BLaER1 treated with 17β-estradiol and CSF1 and Interleukin-3, amounts not matched to agents 10 nM and 100 nM (cell line): ENCODE measurements around the gene CNIH1.
"Not testable (repeated sequence)": the region's sequence is repeated elsewhere in the genome, so short reads cannot be mapped to it uniquely, and the experiment has no call there.

Experiments
- H3K27ac ChIP-seq, 11 experiments: shearing (Covaris generic); formaldehyde crosslinking; 2 replicates each; pipeline ENCODE4 v1.8.1; 2022
- H3K27me3 ChIP-seq, 11 experiments: shearing (Covaris generic); formaldehyde crosslinking; 2 replicates each; pipeline ENCODE4 v1.8.1; 2022
- H3K36me3 ChIP-seq, 11 experiments: shearing (Covaris generic); formaldehyde crosslinking; 2 replicates each; pipeline ENCODE4 v1.8.1; 2022
- H3K4me1 ChIP-seq, 10 experiments: shearing (Covaris generic); formaldehyde crosslinking; 2 replicates each; pipeline ENCODE4 v1.8.1; 2022
- H3K4me2 ChIP-seq, 11 experiments: shearing (Covaris generic); formaldehyde crosslinking; 2 replicates each; pipeline ENCODE4 v1.8.1; 2022
- H3K4me3 ChIP-seq, 10 experiments: shearing (Covaris generic); formaldehyde crosslinking; 2 replicates each; pipeline ENCODE4 v1.8.1; 2022
- H3K9ac ChIP-seq, 11 experiments: shearing (Covaris generic); formaldehyde crosslinking; 2 replicates each; pipeline ENCODE4 v1.8.1; 2022
- H3K9me3 ChIP-seq, 11 experiments: shearing (Covaris generic); formaldehyde crosslinking; replicated peaks in 1 of 11; 2 replicates each; pipeline ENCODE4 v1.8.1; 2022
- H4K20me1 ChIP-seq, 11 experiments: shearing (Covaris generic); formaldehyde crosslinking; 2 replicates each; pipeline ENCODE4 v1.8.1; 2022
- Cebpa-rat ChIP-seq, 11 experiments: shearing (Covaris generic); IDR thresholded peaks; 2 replicates each; pipeline ENCODE4 v1.8.1; 2022

Gene CNIH1

DNA sequence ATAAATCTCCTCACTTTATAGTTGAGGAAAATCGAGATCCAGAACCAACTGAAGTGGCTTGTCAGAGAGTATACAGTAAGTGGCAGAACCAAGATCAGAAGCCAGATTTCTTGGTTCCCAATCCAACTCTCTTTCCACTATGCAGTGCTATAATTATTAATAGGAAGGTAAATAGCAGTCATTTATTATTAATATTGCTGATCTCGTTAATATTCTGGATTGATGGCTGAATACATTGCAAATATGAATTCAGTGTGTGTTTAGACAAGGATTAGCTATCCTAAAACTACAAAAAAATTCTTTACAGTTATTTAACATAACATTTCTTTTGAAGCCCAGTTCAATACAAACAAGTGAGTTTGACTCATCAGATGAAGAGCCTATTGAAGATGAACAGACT lies 41.6 kb downstream of the CNIH1 start:
- Histone ChIP-seq H3K4me3 (no peak overlapping the region), H3K4me2 (peak overlapping the region; percentile 91 to 100 (median 96); a peak in 17 of 22 replicates), H3K9me3 (peaks cover 10 to 25% (median 22%) of the 10 kb centered on the region in 11 experiments; a peak in 21 of 22 replicates), H3K4me1 (peaks cover 21 to 30% (median 24%) of the 10 kb centered on the region in 10 experiments), H3K9ac (no peak overlapping the region), H3K27me3 (no peaks in the 10 kb centered on the region), H3K36me3 (peaks cover 0 to 39% (median 20%) of the 10 kb centered on the region in 11 experiments; a peak in 19 of 22 replicates), H3K27ac (peak overlapping the region in 1 of 11 experiments; percentile 87; a peak in 2 of 22 replicates), H4K20me1 (no peaks in the 10 kb centered on the region)
- no peak for TF ChIP-seq Cebpa-rat (IDR thresholded peaks at IDR 0.05)

DNA sequence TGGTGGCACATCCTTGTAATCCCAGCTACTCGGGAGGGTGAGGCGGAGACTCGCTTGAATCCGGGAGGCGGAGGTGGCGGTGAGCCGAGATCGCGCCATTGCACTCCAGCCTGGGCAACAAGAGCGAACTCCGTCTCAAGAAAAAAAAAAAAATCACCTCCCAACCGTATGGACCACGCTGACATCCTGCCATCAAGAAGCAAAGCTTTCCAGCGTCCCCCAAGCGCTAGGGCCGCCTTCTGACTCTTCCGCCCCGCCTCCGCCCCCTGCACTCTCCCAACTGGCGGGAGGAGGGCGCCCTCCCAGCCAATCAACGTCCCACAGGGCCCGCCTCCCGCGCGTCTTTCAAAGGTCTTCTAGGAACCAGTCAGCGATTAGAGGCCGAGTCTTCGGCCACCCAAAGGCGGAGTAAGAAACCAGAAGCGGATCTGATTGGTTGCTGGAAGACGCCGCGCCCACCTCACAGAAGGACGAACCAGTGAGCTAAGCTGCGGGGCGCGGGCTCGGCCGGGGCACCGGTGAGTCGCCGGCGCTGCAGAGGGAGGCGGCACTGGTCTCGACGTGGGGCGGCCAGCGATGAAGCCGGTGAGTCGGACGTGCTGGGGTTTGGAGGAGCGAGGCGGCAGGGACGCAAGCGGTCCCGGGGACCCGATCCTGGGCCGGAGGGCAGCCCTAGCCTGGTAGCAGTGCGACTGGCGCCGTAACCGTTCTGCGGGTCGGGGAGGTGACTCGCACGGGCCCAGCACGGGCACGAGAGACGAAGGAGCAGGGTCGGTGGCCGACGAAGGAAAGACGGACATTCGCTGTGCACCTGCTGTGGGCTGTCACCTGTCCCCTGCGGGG lies 44.5 kb downstream of the CNIH1 start, which contains the start of gene CDKN3:
Gene CDKN3, plus strand, starts transcription at position 515 of the 843 bp plus-strand sequence. Its CDS starts 62 bp downstream, at position 577.
- H3K9ac ChIP-seq, result peak within 1 kb of the TSS; percentile 68 to 94 (median 88)
- H4K20me1 ChIP-seq, result no peaks in the 10 kb centered on the region
- peak within 1 kb of the TSS; percentile 91 to 100 (median 96) for H3K4me2 ChIP-seq
- H3K4me1 ChIP-seq, result peaks cover 21 to 27% (median 24%) of the 10 kb centered on the region in 10 experiments
- no peaks in the 10 kb centered on the region for H3K27me3 ChIP-seq
- H3K36me3 ChIP-seq, result peaks cover 0 to 23% (median 8%) of the 10 kb centered on the region in 11 experiments; a peak in 18 of 22 replicates
- H3K9me3 ChIP-seq, result peaks cover 7 to 40% (median 33%) of the 10 kb centered on the region in 11 experiments; a peak in 19 of 22 replicates
- no peak for TF ChIP-seq Cebpa-rat (IDR thresholded peaks at IDR 0.05)
- peak within 1 kb of the TSS; percentile 71 to 93 (median 78) for H3K4me3 ChIP-seq
- peak within 1 kb of the TSS in 10 of 11 experiments; percentile 31 to 92 (median 83); a peak in 18 of 22 replicates for H3K27ac ChIP-seq

DNA sequence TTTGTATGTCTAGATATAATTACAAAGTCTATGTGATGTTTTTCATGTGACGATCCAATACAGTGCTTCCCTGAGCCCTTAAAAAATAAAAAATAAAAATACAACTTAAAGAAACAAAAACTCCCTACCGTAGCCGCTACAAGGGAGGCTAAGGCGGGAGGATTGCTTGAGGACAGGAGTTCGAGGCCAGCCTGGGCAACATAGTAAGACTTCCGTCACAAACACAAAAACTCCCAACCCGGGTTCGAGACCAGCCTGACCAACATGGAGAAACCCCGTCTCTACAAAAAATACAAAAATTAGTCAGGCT lies 45.0 kb downstream of the CNIH1 start:
- Histone ChIP-seq H3K4me1 (peaks cover 21 to 27% (median 24%) of the 10 kb centered on the region in 10 experiments), H4K20me1 (no peaks in the 10 kb centered on the region), H3K9me3 (peaks cover 7 to 39% (median 31%) of the 10 kb centered on the region in 11 experiments; a peak in 19 of 22 replicates), H3K36me3 (peaks cover 0 to 17% (median 2%) of the 10 kb centered on the region in 11 experiments; a peak in 7 of 22 replicates), H3K9ac (peak overlapping the region; percentile 41 to 94 (median 79); a peak in 21 of 22 replicates), H3K4me3 (peak overlapping the region; percentile 71 to 93 (median 78)), H3K27ac (peak overlapping the region in 9 of 11 experiments; percentile 65 to 88 (median 72); a peak in 16 of 22 replicates), H3K27me3 (no peaks in the 10 kb centered on the region), H3K4me2 (peak overlapping the region; percentile 51 to 86 (median 70))
- TF ChIP-seq Cebpa-rat (IDR thresholded peaks at IDR 0.05), result no peak

DNA sequence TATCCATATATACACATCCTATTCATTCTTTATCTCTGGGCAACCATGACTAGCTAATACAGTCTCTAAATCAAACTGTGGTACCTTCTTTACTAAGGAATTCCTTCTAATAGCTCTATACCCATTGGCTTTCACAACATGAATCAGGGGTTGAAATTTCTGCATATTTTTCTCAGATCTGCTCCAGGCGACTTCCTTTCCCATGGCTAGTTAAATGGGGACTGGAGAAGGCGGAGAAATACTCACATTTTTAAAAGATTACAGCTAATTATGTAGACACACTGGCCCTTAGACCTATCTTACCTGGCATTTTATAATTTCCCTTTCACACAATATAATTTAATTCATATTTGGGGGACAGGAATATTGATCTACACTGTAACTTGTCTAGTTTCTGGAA lies 45.5 kb downstream of the CNIH1 start:
- H4K20me1 ChIP-seq, result no peaks in the 10 kb centered on the region
- H3K4me1 ChIP-seq, result peaks cover 21 to 27% (median 24%) of the 10 kb centered on the region in 10 experiments
- no peak overlapping the region; a peak in 1 of 22 replicates for H3K4me2 ChIP-seq
- no peak overlapping the region for H3K9ac ChIP-seq
- H3K9me3 ChIP-seq, result peaks cover 7 to 39% (median 31%) of the 10 kb centered on the region in 11 experiments; a peak in 19 of 22 replicates
- TF ChIP-seq Cebpa-rat (IDR thresholded peaks at IDR 0.05), result no peak
- H3K36me3 ChIP-seq, result peaks cover 0 to 13% (median 0%) of the 10 kb centered on the region in 11 experiments; a peak in 6 of 22 replicates
- no peak overlapping the region for H3K27ac ChIP-seq
- no peak overlapping the region for H3K4me3 ChIP-seq
- H3K27me3 ChIP-seq, result no peaks in the 10 kb centered on the region

DNA sequence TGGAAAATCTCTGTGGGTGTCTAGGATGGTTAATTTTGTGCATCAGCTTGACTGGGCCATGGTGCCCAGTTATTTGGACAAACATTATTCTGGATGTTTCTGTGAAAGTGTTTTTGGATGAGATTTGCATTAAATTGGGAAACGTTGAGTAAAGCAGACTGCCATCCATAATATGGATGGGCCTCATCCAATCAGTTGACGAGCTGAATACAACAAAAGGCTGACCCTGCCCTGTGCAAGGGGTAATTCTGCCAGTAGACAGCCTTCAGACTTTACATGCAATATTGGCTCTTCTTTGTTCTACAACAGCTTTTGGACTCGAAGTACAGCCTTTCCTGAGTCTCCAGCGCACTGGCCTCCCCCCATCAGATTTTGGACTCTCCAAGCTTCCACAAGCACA lies 45.9 kb downstream of the CNIH1 start:
- peaks cover 21 to 27% (median 24%) of the 10 kb centered on the region in 10 experiments for H3K4me1 ChIP-seq
- H3K4me2 ChIP-seq, result no peak overlapping the region
- no peak for TF ChIP-seq Cebpa-rat (IDR thresholded peaks at IDR 0.05)
- H3K27ac ChIP-seq, result no peak overlapping the region
- no peak overlapping the region for H3K4me3 ChIP-seq
- no peak overlapping the region for H3K9ac ChIP-seq
- peaks cover 0 to 9% (median 0%) of the 10 kb centered on the region in 11 experiments; a peak in 4 of 22 replicates for H3K36me3 ChIP-seq
- no peaks in the 10 kb centered on the region for H3K27me3 ChIP-seq
- no peaks in the 10 kb centered on the region for H4K20me1 ChIP-seq
- H3K9me3 ChIP-seq, result peaks cover 7 to 39% (median 31%) of the 10 kb centered on the region in 11 experiments; a peak in 19 of 22 replicates

DNA sequence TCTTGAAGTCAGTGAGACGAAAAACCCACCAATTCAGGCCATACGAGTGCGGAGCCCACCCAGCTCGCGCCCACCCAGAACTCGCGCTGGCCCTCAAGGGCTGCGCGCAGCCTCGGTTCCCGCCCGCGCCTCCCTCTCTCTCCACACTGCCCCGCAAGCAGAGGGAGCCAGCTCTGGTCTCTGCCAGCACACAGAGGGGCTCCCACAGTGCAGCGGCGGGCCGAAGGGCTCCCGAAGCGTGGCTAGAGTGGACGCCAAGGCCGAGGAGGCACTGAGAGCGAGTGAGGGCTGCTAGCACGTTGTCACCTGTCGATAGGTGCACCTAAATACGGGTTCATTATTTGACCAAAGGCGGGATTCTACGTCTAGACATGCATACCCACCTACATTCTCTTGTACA lies 46.6 kb downstream of the CNIH1 start:
- no peaks in the 10 kb centered on the region for H4K20me1 ChIP-seq
- no peak overlapping the region for H3K9ac ChIP-seq
- no peak overlapping the region for H3K4me2 ChIP-seq
- peaks cover 21 to 25% (median 24%) of the 10 kb centered on the region in 10 experiments for H3K4me1 ChIP-seq
- no peaks in the 10 kb centered on the region for H3K27me3 ChIP-seq
- no peak overlapping the region for H3K27ac ChIP-seq
- TF ChIP-seq Cebpa-rat (IDR thresholded peaks at IDR 0.05), result no peak
- peaks cover 7 to 39% (median 31%) of the 10 kb centered on the region in 11 experiments; a peak in 19 of 22 replicates for H3K9me3 ChIP-seq
- no peak overlapping the region for H3K4me3 ChIP-seq
- H3K36me3 ChIP-seq, result peaks cover 0 to 5% (median 0%) of the 10 kb centered on the region in 11 experiments; a peak in 2 of 22 replicates

DNA sequence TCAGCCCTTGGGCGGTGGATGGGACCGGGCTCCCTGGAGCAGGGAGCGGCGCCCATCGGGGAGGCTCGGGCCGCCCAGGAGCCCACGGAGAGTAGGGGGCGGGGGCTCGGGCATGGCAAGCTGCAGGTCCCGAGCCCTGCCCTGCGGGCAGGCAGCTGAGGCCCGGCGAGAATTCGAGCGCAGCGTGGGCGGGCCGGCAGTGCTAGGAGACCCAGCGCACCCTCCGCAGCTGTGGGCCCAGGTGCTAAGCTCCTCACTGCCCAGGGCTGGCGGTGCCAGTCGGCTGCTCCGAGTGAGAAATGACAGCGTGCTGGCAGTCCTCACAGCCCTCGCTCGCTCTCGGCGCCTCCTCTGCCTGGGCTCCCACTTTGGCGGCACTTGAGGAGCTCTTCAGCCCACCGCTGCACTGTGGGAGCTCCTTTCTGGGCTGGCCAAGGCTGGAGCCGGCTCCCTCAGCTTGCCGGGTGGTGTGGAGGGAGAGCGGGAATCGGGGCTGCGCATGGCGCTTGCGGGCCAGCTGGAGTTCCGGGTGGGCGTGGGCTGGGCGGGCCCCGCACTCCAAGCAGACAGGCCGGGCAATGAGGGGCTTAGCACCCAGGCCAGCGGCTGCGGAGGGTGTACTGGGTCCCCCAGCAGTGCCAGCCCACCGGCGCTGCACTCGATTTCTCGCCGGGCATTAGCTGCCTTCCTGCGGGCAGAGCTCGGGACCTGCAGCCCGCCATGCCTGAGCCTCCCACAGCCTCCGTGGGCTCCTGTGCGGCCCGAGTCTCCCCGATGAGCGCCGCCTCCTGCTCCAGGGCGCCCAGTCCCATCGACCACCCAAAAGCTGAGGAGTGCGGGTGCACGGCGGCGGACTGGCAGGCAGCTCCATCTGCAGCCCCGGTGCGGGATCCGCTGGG lies 47.9 kb downstream of the CNIH1 start:
- not testable (repeated sequence) for H3K4me3 ChIP-seq, H3K9ac ChIP-seq
- peaks cover 7 to 12% (median 10%) of the 10 kb centered on the region in 10 experiments for H3K4me1 ChIP-seq

DNA sequence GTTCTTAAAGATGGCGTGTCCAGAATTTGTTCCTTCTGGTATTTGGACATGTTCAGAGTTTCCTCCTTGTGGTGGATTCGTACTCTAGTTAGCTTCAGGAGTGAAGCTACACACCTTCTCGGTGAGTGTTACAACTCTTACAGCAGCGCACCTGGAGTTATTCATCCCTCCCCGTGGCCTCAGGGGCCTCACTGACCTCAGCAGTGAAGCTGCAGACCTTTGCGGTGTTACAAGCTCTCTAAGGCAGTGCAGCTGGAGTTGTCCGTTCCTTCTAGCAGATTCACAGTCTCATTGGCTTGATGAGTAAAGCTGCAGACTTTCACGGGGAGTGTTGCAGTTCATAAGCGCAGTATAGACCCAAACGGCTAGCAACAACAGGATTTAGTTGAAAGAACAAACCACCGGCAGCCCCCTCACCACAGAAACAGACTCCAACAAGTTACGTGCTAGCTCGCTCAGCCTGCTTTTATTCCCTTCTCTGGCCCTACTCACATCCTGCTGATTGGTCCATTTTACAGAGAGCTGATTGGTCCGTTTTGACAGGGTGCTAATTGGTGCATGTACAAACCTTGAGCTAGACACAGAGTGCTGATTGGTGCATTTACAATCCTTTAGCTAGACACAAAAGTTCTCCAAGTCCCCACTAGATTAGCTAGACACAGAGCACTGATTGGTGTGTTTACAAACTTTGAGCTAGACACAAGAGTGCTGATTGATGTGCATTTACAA lies 48.9 kb downstream of the CNIH1 start:
- TF ChIP-seq Cebpa-rat (IDR thresholded peaks at IDR 0.05), result no peak
- peaks cover 7 to 39% (median 31%) of the 10 kb centered on the region in 11 experiments; a peak in 19 of 22 replicates for H3K9me3 ChIP-seq
- peaks cover 0 to 2% (median under 1%) of the 10 kb centered on the region in 10 experiments; a peak in 12 of 20 replicates for H3K4me1 ChIP-seq
- no peak overlapping the region for H3K4me2 ChIP-seq
- no peaks in the 10 kb centered on the region for H4K20me1 ChIP-seq
- H3K27me3 ChIP-seq, result no peaks in the 10 kb centered on the region
- H3K4me3 ChIP-seq, result no peak overlapping the region
- H3K27ac ChIP-seq, result no peak overlapping the region
- H3K36me3 ChIP-seq, result no peaks in the 10 kb centered on the region
- no peak overlapping the region for H3K9ac ChIP-seq

More for the DNA sequence above, 47.9 kb downstream of the CNIH1 start:
- H3K27ac ChIP-seq, H4K20me1 ChIP-seq, H3K27me3 ChIP-seq, H3K36me3 ChIP-seq, H3K4me2 ChIP-seq: not testable (repeated sequence)
- H3K9me3 ChIP-seq, result peaks cover 7 to 39% (median 31%) of the 10 kb centered on the region in 11 experiments; a peak in 19 of 22 replicates
